ENCODE measurements around the gene HOXB13.

HOXB13 gene

GRCh38 chr17:48747445-48748363 lies 19.2 kb upstream of the HOXB13 start:
- no peak for DNase-seq

DNA sequence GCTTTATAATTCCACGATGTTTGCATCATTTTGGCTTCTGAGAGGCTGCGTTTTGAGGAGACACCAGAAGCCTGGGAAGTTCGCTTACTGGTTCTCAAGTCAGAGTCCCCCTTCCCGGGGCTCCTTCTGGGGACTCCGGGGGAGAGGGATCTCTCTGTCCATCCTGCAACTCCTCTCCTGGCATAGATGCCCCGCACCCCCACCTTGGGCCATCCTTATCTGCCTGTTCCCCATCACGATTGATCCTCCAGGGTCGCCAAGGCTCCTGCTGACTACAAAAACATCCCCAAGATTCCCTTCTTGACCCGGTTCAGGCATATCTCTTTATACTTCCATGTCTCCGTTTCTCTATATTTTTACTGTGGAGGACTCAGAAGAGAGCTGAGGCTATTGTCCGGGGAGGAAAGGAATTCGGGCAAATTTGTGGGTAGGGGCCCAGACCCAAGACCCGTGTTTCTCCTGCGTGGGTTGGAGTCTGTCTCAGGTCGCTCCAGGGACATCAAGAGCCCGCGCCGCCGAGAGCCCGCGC lies 18.4 kb upstream of the HOXB13 start:
- no peak for DNase-seq

DNA sequence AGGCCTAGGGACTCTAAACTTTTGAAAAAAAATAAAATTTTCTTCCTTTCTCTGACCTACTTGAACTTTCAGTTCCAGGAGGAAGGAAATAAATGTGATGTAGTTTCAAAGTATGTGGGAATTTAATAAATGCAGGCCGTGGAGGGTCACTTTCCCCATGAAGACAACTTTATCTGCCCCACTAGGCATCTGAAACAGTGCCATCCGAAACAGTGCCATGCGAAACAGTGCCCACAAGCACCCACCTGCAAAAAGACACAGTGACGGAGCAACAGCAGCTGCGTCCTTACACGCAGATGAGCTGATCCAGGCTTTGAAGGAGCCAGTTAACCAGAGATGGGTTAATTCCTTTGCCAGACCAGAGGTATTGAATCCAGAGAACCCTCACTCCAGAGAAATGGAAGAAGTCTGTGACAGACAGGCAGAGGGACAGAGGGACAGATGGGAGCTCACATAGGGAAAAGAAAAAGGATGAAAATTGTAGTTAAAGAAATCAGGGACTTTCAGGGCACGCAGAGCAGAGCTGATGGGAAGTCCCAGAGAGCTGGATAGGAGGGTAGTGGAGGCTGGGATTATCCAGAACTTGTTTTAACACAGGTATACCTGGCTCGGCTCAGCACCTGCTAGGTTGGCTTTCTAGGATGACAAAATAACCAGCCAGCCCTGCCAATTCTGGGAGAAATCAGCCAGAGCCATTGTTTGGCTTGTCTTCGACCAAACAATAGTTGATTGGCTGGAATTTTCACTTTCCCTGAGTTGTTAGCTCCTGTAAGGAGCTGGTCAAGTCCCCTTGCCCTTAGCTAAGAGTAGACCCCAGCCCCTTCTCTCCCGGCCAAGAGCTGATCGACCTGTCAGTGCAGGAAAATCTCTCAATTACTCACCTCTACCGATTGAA lies 17.1 kb upstream of the HOXB13 start:
- no peak for DNase-seq

DNA sequence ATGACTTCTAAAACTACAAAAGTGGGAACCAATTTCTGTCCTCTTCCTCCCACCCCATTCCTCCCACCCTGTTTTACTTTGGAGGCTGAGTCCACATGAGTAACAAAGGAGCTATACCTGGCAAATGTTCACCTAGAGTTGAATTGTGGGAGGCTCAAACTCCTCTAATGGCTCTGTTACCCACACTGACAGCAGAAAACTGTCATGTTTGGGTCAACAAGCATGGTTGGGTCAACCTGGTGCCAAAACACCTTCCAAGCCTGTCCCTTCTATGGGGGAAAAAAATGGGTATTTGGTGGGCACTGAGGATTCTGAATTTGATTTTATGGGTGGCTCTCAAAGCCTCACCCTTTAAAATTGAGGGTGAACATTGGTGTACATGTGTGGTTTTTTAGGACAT lies 12.0 kb upstream of the HOXB13 start:
- no peak for DNase-seq

- DNase-seq = no peak
Observed at GRCh38 chr17:48738803-48739526, 10.4 kb upstream of the HOXB13 start.

DNA sequence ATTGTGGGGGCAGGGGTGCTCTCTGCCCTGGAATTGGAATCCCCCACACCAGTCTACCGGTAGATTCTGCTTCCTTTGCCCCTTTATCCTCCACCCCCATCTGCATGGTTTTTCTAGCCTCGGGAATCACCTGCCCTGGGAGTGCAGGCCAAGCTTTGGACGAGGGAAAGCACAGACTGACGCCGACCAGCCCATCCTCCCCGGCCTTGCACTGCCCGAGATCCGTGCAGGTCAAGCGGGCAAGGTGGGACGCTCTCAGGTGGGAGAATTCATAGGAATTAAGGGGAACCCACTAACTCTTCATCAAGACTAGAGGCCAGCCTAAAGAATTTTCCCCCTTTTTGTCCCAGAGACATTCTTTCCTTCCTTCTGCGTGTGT lies 9.9 kb upstream of the HOXB13 start:
- DNase-seq = no peak

GRCh38 chr17:48737330-48738043 lies 8.9 kb upstream of the HOXB13 start:
- no peak for DNase-seq

DNA sequence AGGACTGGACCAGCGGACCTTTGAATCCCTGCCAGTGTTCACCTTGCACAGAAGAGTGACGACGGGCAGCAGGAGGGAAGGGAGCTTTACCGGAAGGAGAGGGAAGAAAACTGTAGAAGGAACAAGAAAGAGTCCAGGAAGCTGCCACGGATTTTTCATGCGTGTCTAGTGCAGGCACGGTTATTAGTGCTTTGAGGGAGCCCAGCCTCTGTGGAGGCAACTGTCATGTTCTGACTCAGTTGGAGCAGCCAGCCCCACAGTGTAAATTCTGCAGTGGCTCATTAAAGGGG lies 6.5 kb upstream of the HOXB13 start:
- DNase-seq = no peak

DNA sequence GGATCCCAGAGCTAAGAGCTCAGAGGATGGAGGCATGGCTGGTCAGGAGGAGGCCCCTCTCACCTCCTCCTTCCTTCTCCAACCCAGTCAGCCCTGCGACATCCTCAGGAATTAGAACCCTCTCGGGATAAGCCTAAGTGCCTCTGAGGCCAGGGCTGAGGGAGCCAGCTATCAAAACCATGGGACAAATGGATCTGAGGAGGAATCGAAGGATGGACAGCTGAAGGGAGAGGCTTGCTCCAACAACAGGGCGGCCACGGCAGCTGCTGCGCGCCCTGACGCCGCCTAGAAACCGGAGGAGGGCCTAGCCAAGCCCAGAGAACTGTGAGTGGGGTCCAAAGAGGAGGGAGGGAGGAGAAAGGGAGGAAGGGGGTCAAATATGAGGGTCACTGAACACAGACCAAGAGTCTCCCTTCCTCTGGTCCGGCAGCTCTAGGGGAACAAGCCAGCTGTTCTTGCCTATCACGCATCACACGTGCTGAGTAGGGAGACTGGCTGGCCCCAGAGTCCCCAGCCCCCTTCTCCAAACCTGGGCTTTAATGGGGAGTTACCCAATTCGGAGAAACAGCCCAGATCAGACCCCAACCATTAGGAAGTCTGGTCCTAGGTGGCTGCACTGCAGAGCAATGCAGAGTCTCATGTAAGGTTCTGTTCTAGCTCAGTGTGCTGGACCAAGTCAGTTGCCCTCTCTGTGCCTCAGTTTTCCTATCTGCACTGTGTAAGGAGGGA lies 5.9 kb upstream of the HOXB13 start:
- no peak for DNase-seq

- DNase-seq = no peak
Observed at GRCh38 chr17:48733632-48734328, 5.2 kb upstream of the HOXB13 start.

DNA sequence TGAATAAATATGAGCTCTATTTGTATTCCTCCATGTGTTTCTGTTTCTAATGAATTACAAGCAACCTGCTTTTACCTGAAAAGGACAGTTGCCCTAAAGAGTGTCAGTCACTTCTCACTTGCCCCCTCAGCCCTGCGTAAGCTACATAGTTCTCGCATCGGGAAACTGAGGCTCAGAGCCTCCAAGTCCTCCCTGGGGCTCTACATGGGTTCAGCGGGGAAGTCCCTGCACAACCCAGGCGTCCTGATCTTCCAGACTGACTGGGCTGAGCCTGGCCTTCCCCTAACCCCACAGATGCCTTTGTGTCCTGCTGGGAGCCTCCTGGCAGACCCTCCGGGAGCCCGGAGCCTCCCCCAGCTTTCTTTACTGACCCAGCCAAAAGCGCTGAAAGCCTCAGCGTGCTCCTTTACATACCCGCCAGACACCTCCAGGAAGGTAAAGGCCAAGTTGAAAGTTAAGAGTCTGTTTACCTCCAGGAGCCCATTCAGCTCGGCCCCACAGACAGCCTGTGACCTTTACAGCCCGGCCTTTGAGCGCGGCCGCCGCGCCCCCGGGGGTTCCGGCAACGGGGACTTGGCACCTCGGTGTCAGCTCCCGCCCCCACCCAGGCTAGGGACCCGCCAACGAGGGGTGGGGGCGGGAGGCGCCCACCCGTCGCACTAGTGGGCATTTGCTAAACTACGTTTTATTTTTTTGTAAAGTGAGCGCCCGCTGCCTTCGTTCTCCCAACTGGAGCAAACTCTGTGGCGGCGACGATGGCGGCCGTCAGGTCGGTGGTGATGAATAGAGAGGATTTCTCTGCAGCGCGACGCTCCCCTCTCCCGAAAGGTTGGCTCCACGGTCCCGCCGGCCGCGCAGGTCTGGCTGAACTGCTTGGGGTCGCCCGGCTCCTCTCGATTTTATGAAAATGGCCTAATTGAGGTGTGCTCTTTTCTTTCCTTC lies 4.4 kb upstream of the HOXB13 start:
- DNase-seq = no peak

DNA sequence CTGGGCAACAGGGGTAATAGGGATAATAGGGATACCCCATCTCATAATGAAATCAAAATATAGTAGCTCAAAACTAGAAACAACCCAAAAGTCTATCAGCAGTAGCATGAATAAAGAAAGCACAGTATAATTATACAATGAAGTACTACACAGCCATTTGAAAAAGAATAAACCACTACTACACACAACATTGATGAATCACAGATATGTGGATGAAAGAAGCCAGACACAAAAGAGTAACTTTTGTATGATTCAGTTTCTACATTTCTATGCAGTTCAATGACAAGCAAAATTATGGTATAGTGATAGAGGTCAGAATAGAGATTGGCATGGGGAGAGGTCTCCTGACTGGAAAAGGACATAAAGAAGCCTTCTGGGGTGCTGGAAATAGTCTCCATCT lies 2.8 kb upstream of the HOXB13 start:
- DNase-seq = no peak

DNA sequence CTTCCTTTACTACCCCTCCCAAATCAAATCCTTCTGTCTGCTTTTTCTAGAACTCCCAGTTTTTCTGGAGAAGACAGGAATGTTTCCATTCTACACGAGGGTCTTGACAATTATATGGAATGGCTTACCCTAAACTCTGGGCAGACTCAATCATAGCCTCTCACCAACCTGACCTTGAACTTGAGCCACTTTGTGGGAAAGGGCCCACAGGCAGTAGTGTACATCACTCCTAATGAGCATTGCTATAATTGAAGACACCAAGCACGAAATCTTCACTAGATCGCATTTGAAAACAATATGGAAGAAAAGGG lies 1.6 kb upstream of the HOXB13 start:
- DNase-seq = no peak

- no peak for DNase-seq
Observed at GRCh38 chr17:48729335-48730239, 1.0 kb upstream of the HOXB13 start.

DNA sequence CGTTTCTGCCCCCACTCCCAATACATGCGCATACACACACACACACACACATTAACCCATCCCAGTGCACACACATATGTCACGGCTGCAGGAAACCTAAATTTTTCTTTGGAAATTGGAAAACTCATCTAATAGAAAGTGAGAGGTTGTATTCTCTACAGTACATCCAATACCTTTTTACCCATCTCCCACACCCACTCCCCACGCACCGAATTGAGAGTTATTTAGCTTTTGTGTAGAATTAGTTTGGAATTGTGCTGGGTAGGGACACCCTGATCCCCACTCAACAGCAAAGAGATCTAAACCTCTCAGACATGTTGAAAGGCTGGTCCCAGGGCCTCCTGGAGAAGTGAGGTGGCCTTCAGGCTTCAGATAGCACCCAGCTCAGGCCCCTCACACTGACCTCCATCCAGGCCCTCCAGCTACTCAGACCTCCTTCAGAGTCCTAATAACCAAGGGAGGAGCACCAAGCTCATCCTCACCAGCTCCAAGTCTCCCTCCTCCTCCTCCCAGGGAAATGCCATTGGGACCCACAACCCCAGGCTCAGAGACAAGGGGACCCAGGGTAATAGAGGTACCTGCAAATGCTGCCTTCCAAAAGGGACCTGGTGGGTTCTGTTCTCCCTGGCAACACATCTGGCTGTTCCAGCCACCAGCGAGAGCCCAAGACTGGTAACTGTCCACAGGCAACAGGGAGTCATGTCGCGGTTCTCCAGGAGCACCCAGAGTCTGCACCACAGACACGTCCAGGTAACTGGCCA lies 955 bp downstream of the HOXB13 start:
- DNase-seq = no peak

- DNase-seq = no peak
Observed at GRCh38 chr17:48726916-48727286, 1.6 kb downstream of the HOXB13 start.

DNA sequence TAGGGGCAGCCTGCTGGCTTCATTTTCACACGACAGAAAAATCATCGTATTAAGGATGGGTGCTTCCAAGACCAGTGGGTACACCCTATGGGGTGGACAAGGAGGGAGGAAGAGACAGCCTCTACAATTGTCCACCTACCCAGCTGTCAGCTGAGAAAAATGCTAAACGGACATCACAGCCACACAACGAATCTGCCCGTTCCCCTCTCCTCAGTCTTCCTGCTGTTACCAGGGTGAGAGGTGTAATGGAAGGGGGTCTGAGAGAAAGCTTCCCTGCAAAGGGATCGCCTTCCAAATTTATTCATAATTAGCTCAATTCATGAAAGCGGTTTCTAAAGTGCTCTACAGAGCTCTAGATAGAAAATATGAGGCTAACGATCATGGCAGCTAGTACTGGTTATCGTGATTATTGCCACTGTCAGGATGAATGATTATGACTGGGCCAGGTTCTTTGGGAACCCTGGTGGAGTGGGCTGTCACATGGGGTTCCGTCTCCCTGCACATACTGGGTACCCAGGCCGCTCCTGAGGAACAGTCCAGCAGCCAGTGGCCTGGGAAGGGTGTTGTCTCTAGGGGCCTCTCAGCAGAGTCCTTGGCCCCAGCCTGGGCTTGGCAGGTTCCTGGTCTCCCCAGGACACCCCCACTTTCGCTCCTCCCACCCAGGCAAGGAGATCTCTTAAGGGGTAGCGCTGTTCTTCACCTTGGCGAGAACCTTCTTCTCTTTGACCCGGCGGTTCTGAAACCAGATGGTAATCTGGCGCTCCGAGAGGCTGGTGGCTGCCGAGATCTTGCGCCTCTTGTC lies 2.2 kb downstream of the HOXB13 start:
- DNase-seq = no peak

Data from NCI-H2227 treated with DMSO at 0.1 percent for 48 hours (cell line).